Calu3 (cell line): Measurements from ENCODE around the gene PRPF40B. TPM values are rescaled to one million over a fixed set of nuclear protein-coding genes. Genes with fewer than 3 reads are reported as not detected.

Experiments used
- BruUV-seq: library from RNA; stranded (reverse); fragments of 400-500 nt; replicated peaks from 2 replicates; lab custom pipeline; 2021; lab: Mats Ljungman, UMichigan
- CTCF ChIA-PET: fragments of 300-600 bp; sonication (Branson Sonifier 250); formaldehyde crosslinking; loops from one replicate; lab custom pipeline; 2022; ENCODE audit warnings: antibody characterized with exemption; lab: Charles Lee
- DNase-seq: peaks from one replicate; pipeline ENCODE4 v3.0.0; 2022
- H3K27ac Mint-ChIP-seq: one replicate; pipeline ENCODE4 v1.8.0; 2022; ENCODE audit warnings: mixed read lengths; ENCODE audit not compliant: unreplicated experiment
- H3K27me3 Mint-ChIP-seq: one replicate; pipeline ENCODE4 v1.8.0; 2022; ENCODE audit warnings: mixed read lengths; ENCODE audit not compliant: unreplicated experiment
- H3K36me3 Mint-ChIP-seq: one replicate; pipeline ENCODE4 v1.8.0; 2022; ENCODE audit warnings: mild to moderate bottlenecking, moderate library complexity, mixed read lengths; ENCODE audit not compliant: insufficient read depth, unreplicated experiment
- H3K4me1 Mint-ChIP-seq: one replicate; pipeline ENCODE4 v1.8.0; 2022; ENCODE audit warnings: mild to moderate bottlenecking, low read depth, mixed read lengths; ENCODE audit not compliant: unreplicated experiment
- H3K4me3 Mint-ChIP-seq: one replicate; pipeline ENCODE4 v1.8.0; 2022; ENCODE audit warnings: mild to moderate bottlenecking, low read depth, moderate library complexity, mixed read lengths; ENCODE audit not compliant: unreplicated experiment
- H3K9me3 Mint-ChIP-seq: one replicate; pipeline ENCODE4 v1.8.0; 2022; ENCODE audit warnings: low read depth, mixed read lengths; ENCODE audit not compliant: unreplicated experiment
- CTCF ChIP-seq: fragments of 200-600 bp; IDR thresholded peaks from one replicate; pipeline ENCODE4 v1.8.0; 2022; ENCODE audit warnings: antibody characterized with exemption; ENCODE audit not compliant: unreplicated experiment
- intact Hi-C: fragments of 100-400 bp; cut with micrococcal nuclease; formaldehyde crosslinking; loops from one replicate; pipeline ENCODE4 v1.10.0; 2022; ENCODE audit not compliant: unreplicated experiment
- total RNA-seq: library from RNA; stranded (reverse); gene quantifications from 2 replicates; pipeline ENCODE4 v1.2.3, GENCODE V29; 2022

Gene PRPF40B
- total RNA-seq, 1 experiment from 2014 or later: 21.7 TPM

GRCh38 chr12:49588721-49589516 lies 34.4 kb upstream of the PRPF40B start:
- BruUV-seq: no TSS peak
- H3K27me3 Mint-ChIP-seq: no peaks in the 10 kb centered on the region
- H3K4me3 Mint-ChIP-seq: no peak overlapping the region
- H3K4me1 Mint-ChIP-seq: no peaks in the 10 kb centered on the region
- H3K9me3 Mint-ChIP-seq: no peaks in the 10 kb centered on the region
- H3K27ac Mint-ChIP-seq: no peak overlapping the region
- no peak for DNase-seq
- CTCF ChIA-PET: no interaction called here
- H3K36me3 Mint-ChIP-seq: no peaks in the 10 kb centered on the region
- intact Hi-C loops: no loop called here
- TF ChIP-seq CTCF: no peak

GRCh38 chr12:49598527-49598926 lies 24.8 kb upstream of the PRPF40B start:
- CTCF ChIA-PET: no interaction called here
- Mint-ChIP-seq H3K27ac (no peak overlapping the region), H3K4me3 (no peak overlapping the region), H3K27me3 (no peaks in the 10 kb centered on the region), H3K36me3 (peaks cover 5% of the 10 kb centered on the region), H3K4me1 (no peaks in the 10 kb centered on the region), H3K9me3 (no peaks in the 10 kb centered on the region)
- no peak for TF ChIP-seq CTCF
- BruUV-seq: no TSS peak
- intact Hi-C loops: no loop called here
- DNase-seq: no peak

GRCh38 chr12:49599961-49600360 lies 23.4 kb upstream of the PRPF40B start:
- no peaks in the 10 kb centered on the region for H3K9me3 Mint-ChIP-seq
- H3K4me3 Mint-ChIP-seq: no peak overlapping the region
- H3K4me1 Mint-ChIP-seq: no peaks in the 10 kb centered on the region
- no TSS peak for BruUV-seq
- peaks cover 5% of the 10 kb centered on the region for H3K36me3 Mint-ChIP-seq
- intact Hi-C loops: no loop called here
- no peak for DNase-seq
- CTCF ChIA-PET: no interaction called here
- no peak overlapping the region for H3K27ac Mint-ChIP-seq
- H3K27me3 Mint-ChIP-seq: no peaks in the 10 kb centered on the region
- TF ChIP-seq CTCF: no peak

DNA sequence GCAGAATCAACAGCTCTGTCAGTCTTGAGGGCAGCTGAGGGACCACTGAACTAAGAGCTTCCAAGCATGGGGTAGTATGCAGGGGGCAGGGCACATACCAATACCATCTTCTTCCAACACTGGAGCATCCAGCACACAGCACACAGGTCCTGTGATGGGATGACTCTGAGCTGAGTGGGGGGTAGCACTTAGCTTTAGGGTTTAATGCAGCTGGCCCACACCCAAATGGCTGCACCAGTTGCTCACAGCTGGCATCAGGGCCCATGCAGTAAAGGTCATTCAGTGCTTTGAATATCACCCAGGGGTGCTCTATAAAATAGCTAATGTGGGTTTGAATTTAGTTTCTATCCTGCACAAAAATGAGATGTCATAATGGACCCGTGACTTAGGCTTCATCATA lies 19.6 kb upstream of the PRPF40B start:
- Mint-ChIP-seq H3K36me3 (peaks cover 5% of the 10 kb centered on the region), H3K27ac (no peak overlapping the region), H3K4me3 (no peak overlapping the region), H3K27me3 (no peaks in the 10 kb centered on the region), H3K4me1 (no peaks in the 10 kb centered on the region), H3K9me3 (no peaks in the 10 kb centered on the region)
- DNase-seq: no peak
- TF ChIP-seq CTCF: no peak
- CTCF ChIA-PET: no interaction called here
- intact Hi-C loops: no loop called here
- BruUV-seq: no TSS peak
